Activated naive CD8-positive, alpha-beta T cell treated with anti-CD3 and anti-CD28 coated beads for 36 hours (primary cell): ENCODE data around the gene NAA15. TPM values are rescaled to one million over a fixed set of nuclear protein-coding genes. Genes with fewer than 3 reads are reported as not detected.
"Not testable (repeated sequence)": the region's sequence is repeated elsewhere in the genome, so short reads cannot be mapped to it uniquely, and the experiment has no call there.

Experiments used
- DNase-seq: peaks from one replicate; pipeline ENCODE4 v3.0.0; 2021
- H3K27ac Mint-ChIP-seq: one replicate; pipeline ENCODE4 v1.8.0; 2022; ENCODE audit warnings: mild to moderate bottlenecking, moderate library complexity, mixed read lengths
- H3K27me3 Mint-ChIP-seq: one replicate; pipeline ENCODE4 v1.8.0; 2022; ENCODE audit warnings: mild to moderate bottlenecking, mixed read lengths
- H3K36me3 Mint-ChIP-seq: one replicate; pipeline ENCODE4 v1.8.0; 2021; ENCODE audit warnings: mild to moderate bottlenecking, mixed read lengths
- H3K4me1 Mint-ChIP-seq: one replicate; pipeline ENCODE4 v1.8.0; 2021; ENCODE audit warnings: mixed read lengths
- H3K4me3 Mint-ChIP-seq: one replicate; pipeline ENCODE4 v1.8.0; 2022; ENCODE audit warnings: mild to moderate bottlenecking, moderate library complexity, mixed read lengths
- H3K9me3 Mint-ChIP-seq: one replicate; pipeline ENCODE4 v1.8.0; 2022; ENCODE audit warnings: mixed read lengths
- total RNA-seq, 2 experiments: library from RNA; stranded (reverse); gene quantifications; one replicate each; pipeline ENCODE4 v1.2.3, GENCODE V29; 2021

NAA15 gene
- total RNA-seq, 2 experiments from 2014 or later = 120 to 131 TPM

DNA sequence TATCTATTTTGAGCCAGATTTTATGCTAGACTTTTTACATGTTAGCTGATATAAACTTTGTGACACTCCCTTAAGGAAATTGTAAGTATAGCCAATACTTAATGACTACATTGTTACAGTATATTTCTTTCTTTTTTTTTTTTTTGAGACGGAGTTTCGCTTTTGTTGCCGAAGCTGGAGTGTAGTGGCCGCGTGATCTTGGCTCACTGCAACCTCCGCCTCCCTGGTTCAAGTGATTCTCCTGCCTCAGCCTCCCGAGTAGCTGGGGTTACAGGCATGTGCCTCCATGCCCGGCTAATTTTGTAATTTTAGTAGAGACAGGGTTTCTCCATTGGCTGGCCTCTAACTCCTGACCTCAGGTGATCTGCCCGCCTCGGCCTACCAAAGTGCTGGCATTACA, 12.1 kb downstream of the NAA15 start:
- H3K27ac Mint-ChIP-seq, H3K4me3 Mint-ChIP-seq, DNase-seq, H3K27me3 Mint-ChIP-seq, H3K9me3 Mint-ChIP-seq: not testable (repeated sequence)
- Mint-ChIP-seq H3K4me1 (peaks cover 63% of the 10 kb centered on the region), H3K36me3 (peaks cover 45% of the 10 kb centered on the region)

DNA sequence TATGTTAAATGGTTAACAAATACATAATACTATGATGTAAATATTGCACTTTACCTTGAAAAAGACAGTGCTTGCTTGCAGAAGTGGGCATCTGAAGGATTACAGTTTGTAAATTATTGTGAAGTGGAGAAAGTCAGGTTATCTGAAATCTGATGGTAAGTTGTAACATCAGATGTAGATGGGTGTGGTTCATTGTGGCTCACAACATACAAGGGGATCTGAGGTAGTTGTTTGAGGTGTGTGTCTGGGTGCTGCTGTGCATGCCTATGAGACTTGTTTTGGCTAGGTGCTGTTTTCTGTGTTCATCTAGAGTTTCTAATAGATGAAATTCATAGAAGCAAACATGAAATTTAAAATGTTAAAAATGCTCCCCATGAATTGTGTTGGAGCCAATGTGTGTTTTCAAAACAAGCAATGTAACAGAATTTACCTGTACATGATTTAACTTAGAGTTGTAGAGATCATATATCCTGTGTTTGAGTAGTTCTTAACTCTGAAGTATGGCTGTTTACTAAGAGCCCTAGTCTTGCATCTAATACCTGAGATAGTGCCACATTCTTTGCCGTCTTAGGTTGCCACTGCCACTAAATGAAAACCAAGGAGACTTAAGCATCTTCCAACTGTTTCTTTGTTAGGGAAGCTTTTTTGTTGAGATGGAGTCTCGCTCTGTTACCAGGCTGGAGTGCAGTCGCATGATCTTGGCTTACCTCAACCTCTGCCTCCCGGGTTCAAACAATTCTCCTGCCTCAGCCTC, 12.9 kb downstream of the NAA15 start:
- H3K27ac Mint-ChIP-seq = peak overlapping the region; percentile 26
- peaks cover 62% of the 10 kb centered on the region for H3K4me1 Mint-ChIP-seq
- peaks cover 8% of the 10 kb centered on the region for H3K9me3 Mint-ChIP-seq
- peaks cover 42% of the 10 kb centered on the region for H3K36me3 Mint-ChIP-seq
- H3K4me3 Mint-ChIP-seq = no peak overlapping the region
- no peak for DNase-seq
- H3K27me3 Mint-ChIP-seq = no peaks in the 10 kb centered on the region

DNA sequence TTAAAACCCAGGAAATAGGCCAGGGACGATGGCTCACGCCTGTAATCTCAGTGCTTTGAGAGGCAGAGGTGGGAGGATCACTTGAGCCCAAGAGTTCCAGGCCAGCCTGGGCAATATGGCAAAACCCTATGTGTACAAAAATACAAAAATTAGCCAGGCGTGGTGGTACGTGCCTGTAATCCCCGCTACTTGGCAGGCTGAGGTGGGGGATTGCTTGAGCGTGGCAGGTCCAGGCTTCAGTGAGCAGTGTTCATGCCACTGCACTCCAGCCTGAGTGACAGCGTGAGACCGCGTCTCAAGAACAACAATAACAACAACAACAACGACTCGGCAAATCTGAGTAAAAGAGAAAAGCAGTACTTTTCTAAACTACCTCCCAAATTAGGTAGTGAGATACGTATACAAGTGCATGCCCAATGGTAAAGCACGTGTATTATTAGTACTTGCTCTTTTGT, 13.9 kb downstream of the NAA15 start:
- Mint-ChIP-seq H3K27ac (no peak overlapping the region), H3K27me3 (no peaks in the 10 kb centered on the region), H3K4me3 (no peak overlapping the region), H3K9me3 (peaks cover 12% of the 10 kb centered on the region), H3K36me3 (peaks cover 46% of the 10 kb centered on the region), H3K4me1 (peaks cover 67% of the 10 kb centered on the region)
- DNase-seq = no peak

DNA sequence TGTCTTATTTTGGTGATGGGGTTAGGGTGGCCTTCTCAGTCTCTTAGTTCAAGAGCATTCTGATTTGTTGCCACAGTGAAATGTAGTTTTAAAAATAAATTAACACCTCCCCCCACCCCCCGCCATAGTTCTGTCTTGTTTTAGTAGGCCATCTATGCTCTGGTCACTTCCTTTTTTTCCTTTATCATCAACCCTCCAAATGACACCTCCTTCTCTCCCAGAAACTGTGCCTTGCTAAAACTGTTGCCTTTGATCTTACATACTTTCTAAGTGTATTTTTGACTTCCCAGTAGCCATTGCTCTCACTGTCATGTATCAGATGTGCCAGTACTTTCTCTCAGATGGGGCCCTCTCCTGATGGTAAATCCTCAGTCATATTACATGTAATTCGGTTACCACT, 15.4 kb downstream of the NAA15 start:
- Mint-ChIP-seq H3K9me3 (peaks cover 14% of the 10 kb centered on the region), H3K27me3 (no peaks in the 10 kb centered on the region), H3K4me1 (peaks cover 67% of the 10 kb centered on the region), H3K4me3 (no peak overlapping the region), H3K36me3 (peaks cover 49% of the 10 kb centered on the region), H3K27ac (no peak overlapping the region)
- DNase-seq = no peak

DNA sequence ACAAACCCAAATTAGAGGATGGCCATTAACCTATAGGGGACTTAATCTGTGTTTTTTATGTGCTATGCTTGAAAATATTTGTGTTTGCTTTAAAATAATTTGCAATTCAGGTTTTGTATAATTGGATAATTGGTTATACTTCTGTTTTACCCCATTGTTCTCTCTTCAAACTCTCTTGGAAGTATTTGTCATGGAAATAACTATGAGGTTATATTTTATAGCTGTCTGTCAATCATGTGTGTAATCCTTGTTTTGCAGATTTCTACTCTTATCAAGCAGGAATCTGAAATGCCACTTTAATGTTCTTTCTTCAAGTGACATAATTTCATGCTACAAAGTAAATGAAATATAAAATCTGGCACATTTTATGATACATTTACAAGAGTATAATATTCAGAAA, 16.3 kb downstream of the NAA15 start:
- Mint-ChIP-seq H3K9me3 (peaks cover 19% of the 10 kb centered on the region), H3K4me1 (peaks cover 66% of the 10 kb centered on the region), H3K27ac (no peak overlapping the region), H3K36me3 (peaks cover 51% of the 10 kb centered on the region), H3K4me3 (no peak overlapping the region), H3K27me3 (no peaks in the 10 kb centered on the region)
- no peak for DNase-seq

DNA sequence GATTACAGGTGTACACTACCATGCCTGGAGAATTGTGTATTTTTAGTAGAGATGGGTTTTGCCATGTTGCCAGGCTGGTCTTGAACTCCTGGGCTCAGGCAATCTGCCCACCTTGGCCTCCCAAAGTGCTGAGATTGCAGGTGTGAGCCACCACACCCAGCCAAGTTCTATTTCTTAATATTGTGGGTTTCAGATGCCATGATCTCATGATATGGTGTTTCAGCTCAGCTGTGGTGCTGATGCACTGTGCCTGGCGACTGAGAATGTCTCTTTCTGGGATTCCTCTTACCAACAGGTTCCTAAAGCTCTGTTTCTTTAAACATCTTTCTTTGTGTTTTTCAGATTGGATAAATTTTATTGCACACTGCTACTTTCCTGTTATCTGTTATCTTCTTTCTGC, 18.3 kb downstream of the NAA15 start:
- no peak for DNase-seq
- H3K36me3 Mint-ChIP-seq = peaks cover 44% of the 10 kb centered on the region
- H3K27me3 Mint-ChIP-seq = no peaks in the 10 kb centered on the region
- peaks cover 19% of the 10 kb centered on the region for H3K9me3 Mint-ChIP-seq
- no peak overlapping the region for H3K4me3 Mint-ChIP-seq
- peaks cover 63% of the 10 kb centered on the region for H3K4me1 Mint-ChIP-seq
- H3K27ac Mint-ChIP-seq = no peak overlapping the region

DNA sequence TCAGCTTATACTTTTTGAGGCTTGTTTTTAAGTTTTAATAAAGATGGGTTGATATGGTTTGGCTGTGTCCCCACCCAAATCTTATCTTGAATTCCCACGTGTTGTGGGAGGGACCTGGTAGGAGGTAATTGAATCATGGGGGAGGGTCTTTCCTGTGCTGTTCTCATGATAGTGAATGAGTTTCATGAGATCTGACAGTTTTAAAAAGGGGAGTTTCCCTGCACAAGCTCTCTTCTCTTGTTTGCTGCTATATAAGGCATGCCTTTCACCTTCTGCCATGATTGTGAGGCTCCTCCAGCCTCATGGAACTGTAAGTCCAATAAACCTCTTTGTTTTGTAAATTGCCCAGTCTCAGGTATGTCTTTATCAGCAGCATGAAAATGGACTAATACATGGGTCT, 20.8 kb downstream of the NAA15 start:
- not testable (repeated sequence) for H3K27me3 Mint-ChIP-seq, DNase-seq, H3K4me3 Mint-ChIP-seq, H3K27ac Mint-ChIP-seq
- Mint-ChIP-seq H3K36me3 (peaks cover 41% of the 10 kb centered on the region), H3K9me3 (peaks cover 12% of the 10 kb centered on the region), H3K4me1 (peaks cover 50% of the 10 kb centered on the region)

DNA sequence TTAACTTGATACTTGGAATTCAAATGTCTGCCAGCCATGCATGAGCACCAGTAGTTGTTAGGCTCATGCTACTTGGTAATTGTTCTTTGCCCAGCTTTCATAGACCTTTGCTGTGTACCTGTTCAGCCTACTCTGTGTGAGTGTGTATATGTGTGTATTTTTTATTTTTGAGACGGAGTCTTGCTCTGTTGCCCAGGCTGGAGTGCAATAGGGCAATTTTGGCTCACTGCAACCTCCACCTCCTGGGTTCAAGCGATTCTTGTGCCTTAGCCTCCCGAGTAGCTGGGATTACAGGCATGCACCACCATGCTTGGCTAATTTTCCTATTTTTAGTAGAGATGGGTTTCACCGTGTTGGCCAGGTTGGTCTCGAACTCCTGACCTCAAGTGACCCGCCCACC, 21.2 kb downstream of the NAA15 start:
- peaks cover 39% of the 10 kb centered on the region for H3K36me3 Mint-ChIP-seq
- H3K27ac Mint-ChIP-seq, H3K4me3 Mint-ChIP-seq, DNase-seq, H3K27me3 Mint-ChIP-seq: not testable (repeated sequence)
- peaks cover 11% of the 10 kb centered on the region for H3K9me3 Mint-ChIP-seq
- H3K4me1 Mint-ChIP-seq = peaks cover 48% of the 10 kb centered on the region

DNA sequence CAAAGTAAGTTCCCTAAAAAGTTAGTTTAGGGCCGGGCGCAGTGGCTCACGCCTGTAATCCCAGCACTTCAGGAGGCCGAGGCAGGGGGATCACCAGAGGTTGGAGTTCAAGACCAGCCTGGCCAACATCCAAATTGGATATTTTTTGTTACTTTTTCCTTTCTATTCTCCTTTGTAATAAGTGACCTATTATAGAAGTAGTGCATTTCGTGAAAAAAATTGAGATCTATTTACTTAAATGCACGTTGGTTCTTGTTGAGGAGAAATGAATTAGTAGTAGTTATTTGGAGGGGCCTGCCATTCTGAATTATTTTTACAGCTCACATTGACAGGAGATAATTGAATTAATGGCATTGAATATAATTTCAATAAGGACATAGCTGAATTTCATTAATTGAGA, 23.3 kb downstream of the NAA15 start:
- Mint-ChIP-seq H3K4me3 (no peak overlapping the region), H3K27ac (no peak overlapping the region), H3K36me3 (peaks cover 55% of the 10 kb centered on the region), H3K27me3 (no peaks in the 10 kb centered on the region), H3K9me3 (peaks cover 12% of the 10 kb centered on the region), H3K4me1 (peaks cover 49% of the 10 kb centered on the region)
- no peak for DNase-seq

DNA sequence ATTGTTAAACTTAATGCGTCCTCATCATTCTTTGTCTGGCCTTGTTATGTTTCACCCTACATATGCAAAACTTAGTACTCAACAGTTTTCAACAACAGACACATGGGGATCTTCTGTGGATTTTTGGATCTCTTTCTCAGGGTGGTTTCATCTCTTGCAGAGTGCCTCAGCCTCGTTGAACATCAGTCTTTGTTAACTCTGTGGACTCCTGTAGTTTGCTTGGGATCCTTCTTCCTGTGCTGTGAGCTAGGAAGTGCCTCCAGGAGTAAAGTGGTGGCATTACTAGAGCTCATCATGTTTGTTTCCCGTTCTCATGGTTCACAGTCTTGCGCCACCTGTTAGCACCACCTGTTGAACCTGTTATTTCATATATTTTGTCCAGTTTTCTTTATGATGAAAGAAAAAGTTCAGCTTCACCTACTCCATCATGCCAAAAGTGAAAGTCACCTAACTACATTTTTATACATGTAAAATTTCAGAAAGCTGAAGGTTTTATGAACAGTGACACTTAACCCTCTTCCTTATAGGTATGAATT, 28.4 kb downstream of the NAA15 start:
- no peaks in the 10 kb centered on the region for H3K27me3 Mint-ChIP-seq
- DNase-seq = no peak
- no peak overlapping the region for H3K4me3 Mint-ChIP-seq
- H3K36me3 Mint-ChIP-seq = peaks cover 43% of the 10 kb centered on the region
- peaks cover 1% of the 10 kb centered on the region for H3K9me3 Mint-ChIP-seq
- H3K27ac Mint-ChIP-seq = peak overlapping the region; percentile 59
- H3K4me1 Mint-ChIP-seq = peaks cover 37% of the 10 kb centered on the region

DNA sequence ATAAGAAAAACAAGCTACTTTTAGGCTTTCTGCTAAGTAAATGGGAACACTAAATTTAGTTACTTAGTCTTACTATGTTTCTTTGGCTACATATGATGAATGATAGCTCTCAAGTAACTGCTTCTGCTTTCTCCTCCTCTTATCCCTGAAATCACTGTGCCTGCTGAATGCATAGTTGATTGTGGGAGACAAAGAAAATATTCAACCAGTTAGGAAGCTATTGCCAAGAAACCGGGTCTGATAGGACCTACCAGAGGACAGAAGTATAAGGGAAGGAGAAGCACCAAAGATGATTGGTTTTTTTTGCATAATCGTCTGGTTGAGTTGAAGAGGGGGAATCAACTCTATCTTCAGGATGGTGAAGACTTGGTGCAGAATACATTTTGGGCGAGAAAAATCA, 29.0 kb downstream of the NAA15 start:
- Mint-ChIP-seq H3K4me3 (no peak overlapping the region), H3K9me3 (peaks cover 1% of the 10 kb centered on the region), H3K27ac (no peak overlapping the region), H3K27me3 (no peaks in the 10 kb centered on the region), H3K36me3 (peaks cover 38% of the 10 kb centered on the region), H3K4me1 (peaks cover 31% of the 10 kb centered on the region)
- DNase-seq = no peak

DNA sequence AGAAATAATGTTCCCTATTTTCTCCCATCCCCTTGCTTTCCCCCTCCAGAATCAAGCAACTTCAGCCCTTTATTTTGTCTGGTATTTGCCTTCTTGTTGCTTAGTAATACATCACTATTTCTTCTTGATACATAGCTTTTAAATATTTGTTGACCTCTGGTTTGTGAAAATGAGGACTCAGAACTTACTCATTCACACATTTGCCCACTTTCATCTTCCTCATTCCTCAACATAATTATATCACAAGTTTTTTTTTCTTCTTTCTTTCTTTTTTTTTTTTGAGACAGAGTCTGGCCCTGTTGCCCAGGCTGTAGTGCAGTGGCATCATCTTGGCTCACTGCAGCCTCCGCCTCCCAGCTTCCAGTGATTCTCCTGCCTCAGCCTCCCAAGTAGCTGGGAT, 29.9 kb downstream of the NAA15 start:
- H3K27me3 Mint-ChIP-seq = no peaks in the 10 kb centered on the region
- no peak for DNase-seq
- H3K4me1 Mint-ChIP-seq = peaks cover 30% of the 10 kb centered on the region
- H3K27ac Mint-ChIP-seq = peak overlapping the region; percentile 54
- peaks cover 1% of the 10 kb centered on the region for H3K9me3 Mint-ChIP-seq
- peaks cover 40% of the 10 kb centered on the region for H3K36me3 Mint-ChIP-seq
- H3K4me3 Mint-ChIP-seq = no peak overlapping the region

DNA sequence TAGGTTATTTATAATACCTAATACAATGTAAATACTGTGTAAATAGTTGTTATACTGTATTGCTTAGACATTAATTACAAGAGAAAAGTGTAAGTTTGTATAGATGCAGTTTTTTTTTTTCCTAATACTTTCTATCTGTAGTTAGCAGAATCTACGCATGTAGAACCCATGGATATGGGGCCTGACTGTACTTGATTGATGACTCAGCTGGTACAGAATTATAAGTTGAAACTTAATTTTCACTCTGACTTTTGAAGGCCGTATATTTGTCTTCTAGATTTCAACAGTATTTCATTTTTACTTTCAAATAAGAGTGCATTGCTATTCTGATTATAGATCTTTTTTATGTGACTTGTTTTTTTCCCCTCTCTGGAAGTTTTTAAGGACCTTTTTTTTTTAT, 31.7 kb downstream of the NAA15 start:
- Mint-ChIP-seq H3K9me3 (peaks cover 1% of the 10 kb centered on the region), H3K27me3 (no peaks in the 10 kb centered on the region)

DNA sequence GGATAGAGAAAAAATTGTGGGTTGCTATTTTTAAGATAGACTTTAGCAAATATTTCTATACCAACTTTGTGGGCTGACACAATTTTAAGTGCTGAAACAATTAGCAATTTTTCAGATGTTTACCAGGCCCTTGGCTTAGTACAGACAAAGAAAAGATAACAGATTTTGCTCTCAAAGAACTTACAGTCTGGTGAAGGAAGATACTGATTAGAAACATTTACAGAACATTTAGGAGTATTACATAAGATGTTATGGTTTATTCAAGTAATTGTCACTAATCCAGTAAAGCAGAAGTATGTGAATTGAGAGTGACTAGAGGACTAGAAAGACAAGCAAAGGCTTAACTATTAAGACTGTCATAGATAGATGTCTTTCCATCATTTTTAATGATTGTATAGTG, 36.3 kb downstream of the NAA15 start:
- peaks cover 7% of the 10 kb centered on the region for H3K4me1 Mint-ChIP-seq
- no peak for DNase-seq
- H3K36me3 Mint-ChIP-seq = peaks cover 23% of the 10 kb centered on the region
- no peaks in the 10 kb centered on the region for H3K9me3 Mint-ChIP-seq
- no peaks in the 10 kb centered on the region for H3K27me3 Mint-ChIP-seq
- no peak overlapping the region for H3K27ac Mint-ChIP-seq
- H3K4me3 Mint-ChIP-seq = no peak overlapping the region

More for the DNA sequence above, 31.7 kb downstream of the NAA15 start:
- no peak overlapping the region for H3K4me3 Mint-ChIP-seq
- DNase-seq = no peak
- H3K27ac Mint-ChIP-seq = no peak overlapping the region
- peaks cover 36% of the 10 kb centered on the region for H3K36me3 Mint-ChIP-seq
- H3K4me1 Mint-ChIP-seq = peaks cover 29% of the 10 kb centered on the region

DNA sequence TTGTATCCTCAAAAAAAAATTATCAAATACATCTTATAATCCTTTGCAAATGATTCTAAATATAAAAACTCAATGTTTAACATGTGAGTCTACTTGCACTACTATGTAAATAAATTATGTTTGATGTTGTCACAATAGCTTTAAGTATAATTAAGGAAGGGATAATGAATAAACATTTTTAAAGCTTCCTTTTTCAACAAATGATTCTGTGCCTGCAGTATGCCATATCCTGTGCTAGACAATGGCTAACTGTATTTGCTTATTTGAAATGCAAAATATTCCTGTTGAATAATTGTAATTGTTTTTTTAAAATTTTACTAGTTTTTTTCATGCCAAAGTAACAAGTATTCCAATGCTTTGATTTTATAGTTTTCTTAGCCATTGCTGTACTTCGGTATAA, 60.0 kb downstream of the NAA15 start:
- no peak overlapping the region for H3K4me3 Mint-ChIP-seq
- H3K27me3 Mint-ChIP-seq = no peaks in the 10 kb centered on the region
- H3K27ac Mint-ChIP-seq = no peak overlapping the region
- H3K36me3 Mint-ChIP-seq = peaks cover 24% of the 10 kb centered on the region
- DNase-seq = no peak
- no peaks in the 10 kb centered on the region for H3K9me3 Mint-ChIP-seq
- no peaks in the 10 kb centered on the region for H3K4me1 Mint-ChIP-seq
